HepG2 (cell line): Measurements from ENCODE around the gene STC2. TPM values are rescaled to one million over a fixed set of nuclear protein-coding genes. Genes with fewer than 3 reads are reported as not detected.

Experiments
- ELF1 ChIP-seq: sonication (generic); formaldehyde crosslinking; IDR thresholded peaks from 2 replicates; pipeline ENCODE4 v1.4.0; 2020; ENCODE audit warnings: missing genetic modification reagents
- ETV5 ChIP-seq: IDR thresholded peaks from 2 replicates; pipeline ENCODE4 v1.6.1; 2018; ENCODE audit warnings: missing biosample characterization, missing genetic modification reagents, inconsistent platforms, borderline replicate concordance
- HNF4A ChIP-seq: sonication (generic); formaldehyde crosslinking; IDR thresholded peaks from 2 replicates; pipeline ENCODE4 v1.4.0; 2020; ENCODE audit warnings: missing genetic modification reagents
- HNF4G ChIP-seq, 2 experiments: sonication (generic) in 1 of 2; formaldehyde crosslinking in 1 of 2; IDR thresholded peaks; 2 replicates each; pipeline versions ENCODE4 v1.4.0 to v1.6.1; 2011 to 2020; ENCODE audit warnings: borderline replicate concordance in 2 of 2, low read depth in 2 of 2, mild to moderate bottlenecking in 2 of 2, low read length in 1 of 2, missing genetic modification reagents in 1 of 2, moderate library complexity in 1 of 2
- JUND ChIP-seq: sonication (generic); formaldehyde crosslinking; IDR thresholded peaks from 2 replicates; pipeline ENCODE4 v1.8.0; 2022; ENCODE audit warnings: mild to moderate bottlenecking, missing genetic modification reagents
- RARA ChIP-seq: IDR thresholded peaks from 2 replicates; pipeline ENCODE4 v1.6.1; 2016; ENCODE audit warnings: missing genetic modification reagents, missing compliant biosample characterization
- STAG1 ChIP-seq: sonication (generic); formaldehyde crosslinking; IDR thresholded peaks from 2 replicates; pipeline ENCODE4 v1.4.0; 2020; ENCODE audit warnings: missing genetic modification reagents
- SUZ12 ChIP-seq: fragments of 150-350 bp; IDR thresholded peaks from 2 replicates; pipeline ENCODE4 v1.6.1; 2014; ENCODE audit warnings: low read depth, low read length
- TAF15 ChIP-seq: fragments of 200-400 bp; formaldehyde crosslinking; IDR thresholded peaks from one replicate; pipeline ENCODE4 v1.6.1; 2018; ENCODE audit warnings: mild to moderate bottlenecking, low read depth, low read length; ENCODE audit not compliant: poor library complexity, severe bottlenecking
- ZMYM3 ChIP-seq: sonication (generic); formaldehyde crosslinking; IDR thresholded peaks from 2 replicates; pipeline ENCODE4 v1.5.1; 2020; ENCODE audit warnings: mild to moderate bottlenecking, missing genetic modification reagents
- ZNF605 ChIP-seq: sonication (generic); formaldehyde crosslinking; IDR thresholded peaks from 2 replicates; pipeline ENCODE4 v1.8.0; 2022; ENCODE audit warnings: mild to moderate bottlenecking, missing genetic modification reagents
- ZNF768 ChIP-seq: sonication (generic); formaldehyde crosslinking; IDR thresholded peaks from 2 replicates; pipeline ENCODE4 v1.4.0; 2020; ENCODE audit warnings: missing genetic modification reagents
- ZNF772 ChIP-seq: sonication (generic); formaldehyde crosslinking; IDR thresholded peaks from 2 replicates; pipeline ENCODE4 v1.5.0; 2020; ENCODE audit warnings: mild to moderate bottlenecking, missing genetic modification reagents
- polyA plus RNA-seq, 8 experiments: library from polyadenylated mRNA; depleted of rRNA in 3 of 8; stranded (reverse) in 7 of 8; unstranded in 1 of 8; fragments of >200 nt; fragmentation: Illumina TruSeq in 4 of 8; extraction: Trizol in 4 of 8; gene quantifications; 2 replicates each; pipeline versions ENCODE4 v1.2.1 to v1.2.3, GENCODE V29; 2011 to 2016; ENCODE audit warnings: low read depth in 4 of 8, missing spikeins in 1 of 8, mixed read lengths in 1 of 8; ENCODE audit not compliant: insufficient read depth in 1 of 8
- total RNA-seq, 5 experiments: library from RNA; depleted of rRNA; stranded (reverse); fragments of >200 nt; fragmentation: Illumina TruSeq; extraction: Trizol; gene quantifications; 2 replicates each; pipeline ENCODE4 v1.2.3, GENCODE V29; 2016; ENCODE audit warnings: low read depth in 1 of 5
- TF ChIP-seq, protein P1 (sequence below), 2 experiments: sonication (generic) in 1 of 2; formaldehyde crosslinking in 1 of 2; IDR thresholded peaks; 2 replicates each; pipeline versions ENCODE4 v1.4.0 to v1.6.1; 2016 to 2020; ENCODE audit warnings: borderline replicate concordance in 1 of 2, low read depth in 1 of 2, mild to moderate bottlenecking in 1 of 2, missing genetic modification reagents in 1 of 2
- TF ChIP-seq, protein P2 (sequence below): sonication (generic); formaldehyde crosslinking; IDR thresholded peaks from 2 replicates; pipeline ENCODE4 v1.5.0; 2020; ENCODE audit warnings: mild to moderate bottlenecking, missing genetic modification reagents
- TF ChIP-seq, protein P3 (sequence below): sonication (generic); formaldehyde crosslinking; IDR thresholded peaks from 2 replicates; pipeline ENCODE4 v1.5.1; 2020; ENCODE audit warnings: mild to moderate bottlenecking, missing genetic modification reagents, moderate library complexity

Gene STC2
- total and polyA plus RNA-seq, 2 of the 13 experiments (the other 11 are each of a cell fraction or from before 2014, with no cell fraction given) = 27.1 to 69.2 TPM

DNA sequence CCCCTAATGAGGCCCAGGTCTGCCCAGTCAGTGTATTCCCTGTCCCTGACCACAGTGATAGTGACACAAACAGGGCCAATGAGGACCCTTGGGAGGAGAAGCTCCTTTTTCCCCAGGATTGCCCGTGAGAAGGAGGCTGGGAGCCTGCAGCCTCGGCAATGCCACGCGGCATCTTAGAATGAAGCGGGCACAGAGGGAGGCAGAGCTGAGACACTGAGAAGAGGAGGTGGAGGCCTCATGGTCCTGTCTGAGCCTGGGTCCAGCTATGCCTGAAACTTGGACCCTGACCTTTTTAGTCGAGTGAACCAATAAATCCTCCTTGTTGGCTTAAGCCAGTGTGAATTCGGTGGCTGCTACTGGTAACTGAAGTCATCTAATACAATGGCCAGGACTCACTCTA is 28.4 kb downstream of the STC2 start (continued):
- TF ChIP-seq RARA (CRISPR knock-in tag) (peak; percentile 49; the same call in 1 of the 2 replicates), HNF4G (IDR thresholded peaks at IDR 0.05; ENCODE audit: borderline replicate concordance, low read depth, low read length) (peak; percentile 76), HNF4G (CRISPR knock-in tag; IDR thresholded peaks at IDR 0.05; ENCODE audit: borderline replicate concordance, low read depth) (no peak), ZMYM3 (CRISPR knock-in tag) (no peak), ETV5 (CRISPR knock-in tag) (no peak), ZNF772 (no peak), JUND (no peak), STAG1 (CRISPR knock-in tag) (no peak), ELF1 (CRISPR knock-in tag) (no peak), HNF4A (CRISPR knock-in tag) (peak; percentile 82), TAF15 (no peak), ZNF768 (CRISPR knock-in tag) (no peak), SUZ12 (no peak), ZNF605 (CRISPR knock-in tag) (0 out of 2 replicates have a peak, but pooled peaks have one; percentile 25)
- TF ChIP-seq, protein P1, sequence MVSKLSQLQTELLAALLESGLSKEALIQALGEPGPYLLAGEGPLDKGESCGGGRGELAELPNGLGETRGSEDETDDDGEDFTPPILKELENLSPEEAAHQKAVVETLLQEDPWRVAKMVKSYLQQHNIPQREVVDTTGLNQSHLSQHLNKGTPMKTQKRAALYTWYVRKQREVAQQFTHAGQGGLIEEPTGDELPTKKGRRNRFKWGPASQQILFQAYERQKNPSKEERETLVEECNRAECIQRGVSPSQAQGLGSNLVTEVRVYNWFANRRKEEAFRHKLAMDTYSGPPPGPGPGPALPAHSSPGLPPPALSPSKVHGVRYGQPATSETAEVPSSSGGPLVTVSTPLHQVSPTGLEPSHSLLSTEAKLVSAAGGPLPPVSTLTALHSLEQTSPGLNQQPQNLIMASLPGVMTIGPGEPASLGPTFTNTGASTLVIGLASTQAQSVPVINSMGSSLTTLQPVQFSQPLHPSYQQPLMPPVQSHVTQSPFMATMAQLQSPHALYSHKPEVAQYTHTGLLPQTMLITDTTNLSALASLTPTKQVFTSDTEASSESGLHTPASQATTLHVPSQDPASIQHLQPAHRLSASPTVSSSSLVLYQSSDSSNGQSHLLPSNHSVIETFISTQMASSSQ (IDR thresholded peaks at IDR 0.05; ENCODE audit: low read depth) = no peak
- TF ChIP-seq, protein P1 (CRISPR knock-in tag; IDR thresholded peaks at IDR 0.05; ENCODE audit: borderline replicate concordance) = no peak
- TF ChIP-seq, protein P2, sequence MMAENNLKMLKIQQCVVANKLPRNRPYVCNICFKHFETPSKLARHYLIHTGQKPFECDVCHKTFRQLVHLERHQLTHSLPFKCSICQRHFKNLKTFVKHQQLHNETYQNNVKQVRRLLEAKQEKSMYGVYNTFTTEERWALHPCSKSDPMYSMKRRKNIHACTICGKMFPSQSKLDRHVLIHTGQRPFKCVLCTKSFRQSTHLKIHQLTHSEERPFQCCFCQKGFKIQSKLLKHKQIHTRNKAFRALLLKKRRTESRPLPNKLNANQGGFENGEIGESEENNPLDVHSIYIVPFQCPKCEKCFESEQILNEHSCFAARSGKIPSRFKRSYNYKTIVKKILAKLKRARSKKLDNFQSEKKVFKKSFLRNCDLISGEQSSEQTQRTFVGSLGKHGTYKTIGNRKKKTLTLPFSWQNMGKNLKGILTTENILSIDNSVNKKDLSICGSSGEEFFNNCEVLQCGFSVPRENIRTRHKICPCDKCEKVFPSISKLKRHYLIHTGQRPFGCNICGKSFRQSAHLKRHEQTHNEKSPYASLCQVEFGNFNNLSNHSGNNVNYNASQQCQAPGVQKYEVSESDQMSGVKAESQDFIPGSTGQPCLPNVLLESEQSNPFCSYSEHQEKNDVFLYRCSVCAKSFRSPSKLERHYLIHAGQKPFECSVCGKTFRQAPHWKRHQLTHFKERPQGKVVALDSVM (CRISPR knock-in tag) = peak; percentile 63; the same call in 1 of the 2 replicates
- TF ChIP-seq, protein P3, sequence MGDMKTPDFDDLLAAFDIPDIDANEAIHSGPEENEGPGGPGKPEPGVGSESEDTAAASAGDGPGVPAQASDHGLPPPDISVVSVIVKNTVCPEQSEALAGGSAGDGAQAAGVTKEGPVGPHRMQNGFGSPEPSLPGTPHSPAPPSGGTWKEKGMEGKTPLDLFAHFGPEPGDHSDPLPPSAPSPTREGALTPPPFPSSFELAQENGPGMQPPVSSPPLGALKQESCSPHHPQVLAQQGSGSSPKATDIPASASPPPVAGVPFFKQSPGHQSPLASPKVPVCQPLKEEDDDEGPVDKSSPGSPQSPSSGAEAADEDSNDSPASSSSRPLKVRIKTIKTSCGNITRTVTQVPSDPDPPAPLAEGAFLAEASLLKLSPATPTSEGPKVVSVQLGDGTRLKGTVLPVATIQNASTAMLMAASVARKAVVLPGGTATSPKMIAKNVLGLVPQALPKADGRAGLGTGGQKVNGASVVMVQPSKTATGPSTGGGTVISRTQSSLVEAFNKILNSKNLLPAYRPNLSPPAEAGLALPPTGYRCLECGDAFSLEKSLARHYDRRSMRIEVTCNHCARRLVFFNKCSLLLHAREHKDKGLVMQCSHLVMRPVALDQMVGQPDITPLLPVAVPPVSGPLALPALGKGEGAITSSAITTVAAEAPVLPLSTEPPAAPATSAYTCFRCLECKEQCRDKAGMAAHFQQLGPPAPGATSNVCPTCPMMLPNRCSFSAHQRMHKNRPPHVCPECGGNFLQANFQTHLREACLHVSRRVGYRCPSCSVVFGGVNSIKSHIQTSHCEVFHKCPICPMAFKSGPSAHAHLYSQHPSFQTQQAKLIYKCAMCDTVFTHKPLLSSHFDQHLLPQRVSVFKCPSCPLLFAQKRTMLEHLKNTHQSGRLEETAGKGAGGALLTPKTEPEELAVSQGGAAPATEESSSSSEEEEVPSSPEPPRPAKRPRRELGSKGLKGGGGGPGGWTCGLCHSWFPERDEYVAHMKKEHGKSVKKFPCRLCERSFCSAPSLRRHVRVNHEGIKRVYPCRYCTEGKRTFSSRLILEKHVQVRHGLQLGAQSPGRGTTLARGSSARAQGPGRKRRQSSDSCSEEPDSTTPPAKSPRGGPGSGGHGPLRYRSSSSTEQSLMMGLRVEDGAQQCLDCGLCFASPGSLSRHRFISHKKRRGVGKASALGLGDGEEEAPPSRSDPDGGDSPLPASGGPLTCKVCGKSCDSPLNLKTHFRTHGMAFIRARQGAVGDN (CRISPR knock-in tag) = peak; percentile 69
